EL (cell line): ENCODE measurements around the gene SMC6.

Source experiments
- DNase-seq: peaks from one replicate; pipeline ENCODE4 v3.0.0-alpha.2; 2016

SMC6 gene

DNA sequence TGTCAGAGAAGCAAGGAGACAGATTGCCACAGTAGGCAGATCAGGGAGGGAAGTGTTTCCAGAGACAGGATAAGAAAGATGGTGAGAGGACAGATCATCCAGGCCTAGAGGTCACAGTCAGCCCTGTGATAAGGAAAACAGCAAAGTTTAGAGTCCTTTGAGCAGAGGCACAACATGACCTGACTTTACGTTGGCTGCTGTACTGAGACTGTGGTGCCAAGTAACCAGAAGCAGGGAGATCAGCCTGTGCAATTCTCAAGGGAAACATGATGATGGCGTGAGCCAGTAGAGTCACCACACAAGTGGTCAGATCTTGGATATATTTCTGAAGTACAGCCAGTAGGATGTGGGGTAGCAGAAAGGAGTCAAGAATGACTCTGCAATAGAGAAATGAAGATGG is 43.7 kb downstream of the SMC6 start:
- no peak for DNase-seq

GRCh38 chr2:17708501-17708900 is 45.1 kb downstream of the SMC6 start:
- no peak for DNase-seq

- DNase-seq = no peak
These were observed 46.8 kb downstream of the SMC6 start for GRCh38 chr2:17706845-17707244.

- DNase-seq = no peak
These were observed 62.8 kb downstream of the SMC6 start for GRCh38 chr2:17690776-17691175.

DNA sequence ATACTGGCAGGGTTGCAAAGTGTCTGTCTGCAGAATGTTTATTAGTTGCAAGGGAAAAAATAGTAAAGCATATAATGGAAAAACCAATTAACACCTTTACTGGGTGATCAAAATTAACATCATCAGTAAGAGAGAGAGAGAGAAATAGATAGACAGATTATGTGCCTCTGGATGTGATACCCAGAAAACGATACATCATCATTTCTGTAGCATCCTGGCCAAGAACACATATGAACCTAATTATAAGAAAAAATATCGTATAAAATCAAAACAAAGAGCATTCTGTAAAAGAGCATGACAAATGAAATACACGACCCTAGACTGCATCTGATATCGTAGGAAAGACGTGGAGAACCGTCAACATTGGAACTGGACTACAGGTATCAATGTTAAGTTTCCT is 64.6 kb downstream of the SMC6 start:
- no peak for DNase-seq

DNA sequence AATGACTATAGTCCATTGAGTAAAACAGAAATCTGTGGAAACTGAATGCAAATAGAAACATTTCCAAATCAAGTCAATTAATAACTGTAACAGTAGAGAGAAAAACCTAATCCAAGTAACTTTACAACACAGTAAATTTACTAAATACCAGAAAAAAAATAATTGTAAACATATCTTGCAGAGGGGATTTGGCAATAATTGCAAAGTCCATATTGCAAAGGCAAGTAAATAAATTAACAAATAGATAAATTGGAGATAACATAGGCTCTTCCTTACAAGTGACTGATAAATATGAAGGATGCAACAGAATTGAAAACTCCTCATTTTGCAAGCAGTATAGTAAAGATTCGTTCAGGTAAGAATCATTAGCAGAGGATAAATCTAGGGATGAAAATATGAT is 65.0 kb downstream of the SMC6 start:
- DNase-seq = no peak

GRCh38 chr2:17683981-17684380 is 69.6 kb downstream of the SMC6 start:
- DNase-seq = no peak

DNA sequence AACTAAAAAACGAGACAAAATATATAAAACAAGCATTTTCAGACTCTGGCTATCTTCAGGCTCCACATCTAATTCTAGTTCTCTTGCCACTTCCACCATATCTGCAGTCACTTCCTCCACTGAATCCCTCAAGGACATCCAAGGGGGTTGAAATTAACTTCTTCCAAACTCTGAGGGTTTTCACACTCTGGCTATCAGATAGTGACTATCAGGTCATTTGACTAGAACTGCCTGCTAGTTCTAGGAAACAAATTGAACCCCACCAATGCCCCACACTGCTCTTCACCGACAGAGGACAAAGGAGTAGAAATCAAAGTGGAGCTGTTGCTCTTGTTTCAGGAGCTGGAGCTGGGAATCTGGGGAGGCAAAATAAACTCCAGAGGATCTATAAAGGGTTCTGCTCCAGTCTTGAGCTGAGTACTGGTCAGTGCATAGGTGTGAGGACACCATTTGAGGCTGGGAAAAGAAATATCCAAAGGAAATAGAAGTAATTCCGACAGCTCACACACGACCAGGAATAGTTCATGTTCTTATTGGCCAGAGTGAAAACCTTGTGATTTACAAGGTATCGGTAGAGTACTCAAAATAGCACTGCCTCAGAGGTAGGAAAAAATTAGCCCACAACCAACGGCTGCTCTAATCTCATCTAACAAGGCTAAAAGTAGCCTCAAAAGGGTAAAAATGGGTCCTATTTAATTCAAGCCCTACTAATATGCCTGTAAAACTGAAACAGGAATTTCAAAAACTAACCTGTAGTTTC is 71.3 kb downstream of the SMC6 start:
- no peak for DNase-seq

DNA sequence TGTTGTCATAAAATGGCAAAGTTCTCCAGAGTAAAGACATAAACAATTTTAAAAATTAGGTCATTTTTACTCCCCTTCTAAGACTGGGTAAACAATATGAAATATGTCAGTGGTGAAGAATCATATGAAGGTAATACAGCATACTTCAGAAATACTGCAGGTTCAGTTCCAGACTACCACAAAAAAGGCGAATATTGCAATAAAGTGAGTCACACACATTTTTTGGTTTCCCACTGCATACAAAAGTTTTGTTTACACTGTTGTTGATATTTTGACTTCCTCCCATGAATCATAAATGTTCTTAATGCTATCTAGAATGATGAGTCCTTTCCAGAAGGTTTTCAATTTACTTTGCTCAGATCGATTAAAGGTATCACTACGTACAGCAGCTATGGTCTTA is 73.5 kb downstream of the SMC6 start:
- DNase-seq = peak; percentile 8

DNA sequence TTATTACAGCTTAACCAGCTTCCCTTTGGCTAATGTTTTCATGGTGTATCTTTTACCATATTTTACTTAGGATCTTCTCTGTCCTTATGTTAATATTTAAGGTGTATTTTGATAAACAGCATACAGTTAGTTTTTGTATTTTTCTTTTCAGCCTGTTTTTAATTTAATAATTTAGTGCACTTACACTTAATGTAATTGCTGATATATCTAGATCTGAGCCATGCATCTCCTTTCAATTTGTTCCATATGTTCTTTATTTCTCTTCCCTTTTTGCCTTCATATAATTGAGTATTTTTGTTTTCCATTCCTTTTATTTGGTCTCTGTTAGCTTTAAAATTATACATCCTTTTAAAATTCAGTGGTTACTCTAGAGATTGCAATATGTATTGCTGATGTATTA is 78.8 kb downstream of the SMC6 start:
- DNase-seq = no peak

- peak; percentile 70 for DNase-seq
These were observed 80.9 kb downstream of the SMC6 start for GRCh38 chr2:17672583-17673317.

DNA sequence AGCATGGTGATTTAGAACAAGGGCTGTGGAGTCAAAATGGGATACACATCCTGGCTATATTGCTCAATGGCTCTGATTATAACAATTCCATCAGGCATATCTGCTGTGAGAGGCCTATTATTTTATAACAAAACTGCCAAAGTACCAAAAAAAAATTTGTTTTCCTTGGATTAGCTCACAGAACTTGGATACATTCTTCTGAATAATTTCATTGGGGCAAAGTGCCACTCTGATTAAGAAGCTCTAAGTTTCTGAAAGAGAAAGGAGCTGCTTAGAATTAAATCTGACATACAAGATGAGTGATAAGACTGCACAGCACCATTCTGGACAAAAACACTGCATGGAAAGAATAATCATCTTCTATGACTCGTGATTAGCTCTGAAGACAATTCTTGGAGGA is 85.7 kb downstream of the SMC6 start:
- no peak for DNase-seq

DNA sequence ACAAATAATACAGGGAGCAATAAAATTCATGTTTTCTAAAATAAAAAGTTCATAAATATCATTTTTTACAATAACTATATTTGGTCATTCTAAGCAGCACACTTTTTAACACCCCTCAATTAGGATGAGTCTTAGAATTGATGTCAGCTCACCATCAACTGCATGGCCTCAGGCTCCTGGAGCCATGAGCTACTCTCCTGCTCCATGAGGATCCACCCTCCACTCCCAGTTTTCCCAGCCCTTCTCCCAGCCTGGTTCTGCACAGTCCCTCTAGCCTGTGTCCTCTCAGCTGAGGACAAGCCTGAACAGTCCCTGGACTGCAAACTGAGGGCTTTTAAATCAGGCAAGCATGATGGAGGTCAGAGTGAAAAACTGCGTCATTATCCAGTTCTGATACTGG is 89.1 kb downstream of the SMC6 start:
- no peak for DNase-seq

DNA sequence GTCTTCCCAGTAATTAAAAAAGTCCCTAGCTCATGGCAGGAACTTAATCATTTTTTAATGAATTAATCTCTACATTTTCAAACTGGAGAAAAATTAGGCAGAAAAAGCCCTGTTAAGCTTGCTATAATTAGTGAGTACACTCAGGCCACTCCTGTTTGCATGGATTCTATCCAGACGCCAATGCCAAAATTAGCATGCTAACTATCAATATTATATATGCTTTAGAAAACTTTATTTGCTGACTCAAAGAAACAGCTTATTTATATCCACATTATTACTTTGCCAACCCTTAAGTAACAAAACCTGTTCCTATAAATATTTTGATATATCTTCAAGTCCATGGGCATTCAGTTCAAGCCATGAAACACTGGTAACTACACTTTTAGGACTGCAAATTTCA is 90.9 kb downstream of the SMC6 start:
- no peak for DNase-seq

DNA sequence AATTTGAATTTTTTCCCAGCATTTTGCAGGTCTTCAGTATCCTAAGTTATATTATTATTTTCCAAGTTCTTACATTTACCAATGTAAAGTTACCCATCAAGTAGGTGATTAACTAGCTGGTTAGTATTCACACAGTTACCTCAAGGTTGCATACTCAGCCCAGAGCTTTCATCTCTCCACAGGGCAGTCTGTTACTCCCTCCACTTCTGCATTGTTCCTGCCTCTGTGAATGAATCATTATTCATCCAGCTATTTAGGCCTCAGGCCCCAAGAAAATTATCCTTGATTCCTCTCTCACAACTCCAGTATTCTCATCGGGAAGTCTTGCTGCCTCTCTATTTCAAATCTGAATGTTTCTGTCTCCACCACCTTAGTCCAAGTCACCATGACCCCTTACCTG is 92.2 kb downstream of the SMC6 start:
- no peak for DNase-seq

- DNase-seq = no peak
These were observed 93.4 kb downstream of the SMC6 start for GRCh38 chr2:17660219-17660618.

- peak; percentile 45 for DNase-seq
These were observed 95.3 kb downstream of the SMC6 start for GRCh38 chr2:17658251-17658843.

- no peak for DNase-seq
These were observed 95.9 kb downstream of the SMC6 start for GRCh38 chr2:17657759-17658158.

- DNase-seq = no peak
These were observed 100.8 kb downstream of the SMC6 start for GRCh38 chr2:17652681-17653394.

- no peak for DNase-seq
These were observed 104.6 kb downstream of the SMC6 start for GRCh38 chr2:17649026-17649425.

GRCh38 chr2:17648581-17648980 is 105.0 kb downstream of the SMC6 start:
- DNase-seq = no peak

DNA sequence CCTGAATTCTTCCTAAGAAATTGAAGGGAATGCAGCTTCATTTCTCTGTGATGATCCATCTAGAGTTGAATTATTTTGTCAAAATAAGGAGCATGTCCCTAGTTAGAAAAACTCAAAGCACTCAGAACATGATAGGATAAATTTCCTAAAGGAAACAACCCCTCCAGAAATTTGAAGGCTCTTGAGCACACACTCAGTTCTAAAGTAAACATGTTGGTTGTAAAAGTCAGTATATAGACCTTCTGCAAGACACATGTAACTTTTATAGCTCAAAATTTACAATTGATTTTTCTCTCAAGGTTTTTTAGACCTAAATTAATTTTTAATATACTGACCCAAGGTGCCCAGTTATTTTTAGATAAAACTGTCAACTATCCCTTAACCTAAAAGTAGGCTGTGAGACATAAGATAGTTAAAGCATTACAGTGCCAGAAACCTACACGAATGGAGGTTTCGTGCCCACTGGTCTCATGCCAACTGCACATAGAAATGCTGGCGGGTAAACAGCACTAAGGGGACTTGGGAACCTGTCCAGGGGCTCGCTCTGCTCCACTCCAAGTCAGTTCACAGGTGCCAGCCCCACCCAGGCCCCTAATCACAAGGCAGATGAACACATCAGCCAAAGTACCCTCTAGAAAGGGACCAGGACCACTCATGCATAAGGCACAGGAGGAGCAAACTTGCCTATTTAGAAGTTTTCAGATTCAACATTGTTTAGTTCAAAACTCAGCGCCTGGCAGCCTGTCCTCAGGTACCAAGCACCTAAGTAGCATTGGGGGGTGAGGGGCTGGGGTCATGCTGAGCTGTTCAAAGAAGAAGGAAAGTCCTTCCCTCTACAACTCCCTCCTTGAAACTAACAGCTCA is 106.5 kb downstream of the SMC6 start:
- no peak for DNase-seq
